NCI-H1694 (cell line): ENCODE results near the gene ZNF273.
"Not testable (repeated sequence)": the region's sequence is repeated elsewhere in the genome, so short reads cannot be mapped to it uniquely, and the experiment has no call there.

ENCODE experiments used
- DNase-seq: peaks from one replicate; lab custom pipeline; 2025; lab: John Stamatoyannopoulos, UW

The ZNF273 gene

DNA sequence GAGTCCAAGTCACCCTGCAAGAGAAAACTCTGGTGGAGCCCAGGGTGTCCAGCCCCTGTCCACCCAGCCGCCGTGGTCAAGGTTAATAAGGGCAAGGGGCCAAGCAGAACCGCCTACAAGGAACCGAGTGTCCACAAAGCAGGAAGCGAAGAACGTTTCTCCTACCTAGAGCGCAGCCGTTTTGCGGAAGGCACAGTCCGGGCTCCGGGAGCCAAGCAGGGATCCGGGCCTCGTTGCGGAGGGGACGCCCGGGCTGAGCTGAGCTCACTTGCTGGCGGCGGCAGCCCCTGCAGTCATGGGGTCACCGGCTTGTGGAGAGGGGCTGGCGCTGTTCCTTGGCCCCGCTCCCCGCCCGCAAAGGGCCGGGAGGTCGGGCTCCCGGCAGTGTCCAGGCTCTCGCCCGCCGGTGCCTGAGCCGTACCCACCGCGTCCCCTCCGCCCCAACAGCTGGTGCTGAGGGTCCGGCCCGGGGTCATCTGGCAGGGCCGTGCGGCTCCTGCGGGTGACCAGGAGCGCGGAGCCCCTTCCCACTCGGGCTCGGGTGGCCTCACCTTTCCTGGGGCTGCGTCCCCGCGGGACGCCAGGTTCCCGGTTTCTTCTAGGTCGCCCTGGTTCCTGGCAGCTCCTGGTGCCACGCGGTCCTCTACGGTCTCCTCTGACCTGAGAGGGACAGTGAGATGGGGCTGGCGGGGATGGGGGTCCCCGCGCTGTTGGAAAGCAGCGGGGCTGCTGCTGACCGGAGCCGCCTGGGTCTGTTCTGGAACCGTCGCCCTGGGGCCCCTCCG is 14.0 kb upstream of the ZNF273 start:
- DNase-seq = no peak

- DNase-seq = no peak
Observed at GRCh38 chr7:64889686-64890162, 13.3 kb upstream of the ZNF273 start.

- not testable (repeated sequence) for DNase-seq
Observed at GRCh38 chr7:64890273-64890672, 12.8 kb upstream of the ZNF273 start.

GRCh38 chr7:64890761-64891362 is 12.2 kb upstream of the ZNF273 start:
- DNase-seq = no peak

GRCh38 chr7:64891363-64892081 is 11.6 kb upstream of the ZNF273 start:
- DNase-seq = not testable (repeated sequence)

DNA sequence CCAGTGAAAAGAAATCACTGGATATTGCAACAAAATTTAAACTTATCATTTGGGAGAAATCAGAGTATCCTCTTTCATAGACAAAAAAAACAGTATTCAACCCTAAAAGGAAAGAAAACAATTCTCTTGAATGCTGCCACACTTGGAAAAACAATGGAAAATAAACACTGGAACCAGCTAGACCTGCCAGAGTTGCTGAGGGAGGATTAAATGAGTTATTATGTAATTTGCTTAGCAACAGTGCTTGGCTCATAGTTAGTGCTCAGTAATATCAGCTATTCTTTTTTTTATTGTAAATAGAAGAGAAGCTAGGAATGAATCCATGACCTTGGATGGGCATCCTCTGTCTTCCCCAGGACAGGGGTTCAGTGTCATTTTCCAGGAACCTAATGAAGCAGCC is 11.0 kb upstream of the ZNF273 start:
- DNase-seq = no peak

DNA sequence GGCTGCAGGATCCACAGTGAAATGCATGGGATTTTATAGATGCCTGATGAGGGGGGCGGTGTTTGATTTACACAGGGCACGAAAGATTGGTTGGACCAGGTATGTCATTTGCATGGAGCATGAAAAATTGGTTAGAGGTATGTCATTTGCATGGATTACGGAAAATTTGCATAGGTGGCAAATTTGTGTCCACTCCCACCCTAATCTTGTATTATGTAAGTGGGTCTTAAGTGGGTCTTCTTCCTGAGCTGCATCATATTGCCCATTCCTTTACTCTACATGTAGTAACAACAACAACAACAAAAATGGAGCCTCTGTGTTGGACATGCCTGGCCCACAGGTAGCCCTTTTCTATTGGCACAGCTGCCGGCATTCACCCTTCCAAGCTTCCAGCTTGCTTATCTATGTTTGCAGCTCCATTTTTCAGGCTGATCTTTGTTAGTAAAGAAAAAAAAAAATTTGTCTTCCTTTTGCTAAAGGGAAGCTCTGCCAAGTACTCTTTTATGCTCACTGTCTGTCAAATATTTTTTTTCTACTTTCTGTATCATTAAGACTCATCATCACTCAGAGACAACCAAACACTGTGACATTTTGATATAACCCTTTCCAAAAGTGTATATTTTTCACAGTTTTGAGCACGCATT is 10.3 kb upstream of the ZNF273 start:
- DNase-seq = no peak

DNA sequence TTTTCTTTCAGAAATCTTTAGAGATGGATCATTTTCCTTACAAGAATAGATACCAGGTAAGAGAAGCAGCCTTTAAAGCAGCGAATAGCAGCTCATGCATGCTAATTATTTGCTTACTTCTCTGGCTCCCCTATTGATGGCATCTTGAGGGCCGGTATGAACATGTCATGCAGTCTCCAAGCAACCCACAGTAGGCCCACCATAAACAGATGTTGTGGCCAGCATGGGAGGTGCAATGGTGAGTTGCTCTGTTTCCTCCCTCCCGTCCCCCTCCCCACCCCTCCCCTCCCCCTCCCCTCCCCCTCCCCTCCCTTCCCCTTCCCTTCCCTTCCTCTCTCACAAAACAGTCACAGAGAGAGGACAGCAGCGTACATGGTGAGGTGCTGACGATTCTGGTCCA is 9.7 kb upstream of the ZNF273 start:
- DNase-seq = no peak

DNA sequence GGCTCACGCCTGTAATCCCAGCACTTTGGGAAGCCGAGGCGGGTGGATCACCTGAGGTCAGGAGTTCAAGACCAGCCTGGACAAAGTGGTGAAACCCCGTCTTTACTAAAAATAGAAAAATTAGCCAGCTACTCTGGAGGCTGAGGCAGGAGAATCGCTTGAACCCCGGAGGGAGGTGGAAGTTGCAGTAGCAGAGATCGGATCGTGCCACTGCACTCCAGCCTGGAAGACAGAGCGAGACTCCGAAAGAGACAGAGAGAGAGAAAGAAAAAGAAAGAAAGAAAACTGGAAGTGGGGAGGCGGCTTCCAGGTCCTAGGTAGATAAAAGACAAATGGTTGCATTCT is 640 bp upstream of the ZNF273 start:
- not testable (repeated sequence) for DNase-seq

- DNase-seq = no peak
Observed at GRCh38 chr7:64904008-64904407, 935 bp downstream of the ZNF273 start.

DNA sequence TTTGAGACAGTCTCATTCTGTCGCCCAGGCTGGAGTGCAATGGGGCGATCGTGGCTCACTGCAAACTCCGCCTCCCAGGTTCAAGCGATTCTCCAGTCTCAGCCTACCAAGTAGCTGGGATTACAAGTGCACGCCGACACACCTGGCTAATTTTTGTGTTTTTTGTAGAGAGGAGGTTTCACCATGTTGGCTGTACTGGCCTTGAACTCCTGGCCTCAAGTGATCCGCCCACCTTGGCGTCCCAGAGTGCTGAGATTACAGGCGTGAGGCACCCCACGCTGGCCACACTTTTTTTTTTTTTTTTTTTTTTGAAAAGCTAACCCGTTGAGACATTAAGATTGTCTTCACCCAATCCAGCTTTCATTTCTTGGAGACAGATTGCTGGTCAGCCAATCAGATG is 2.1 kb downstream of the ZNF273 start:
- no peak for DNase-seq

DNA sequence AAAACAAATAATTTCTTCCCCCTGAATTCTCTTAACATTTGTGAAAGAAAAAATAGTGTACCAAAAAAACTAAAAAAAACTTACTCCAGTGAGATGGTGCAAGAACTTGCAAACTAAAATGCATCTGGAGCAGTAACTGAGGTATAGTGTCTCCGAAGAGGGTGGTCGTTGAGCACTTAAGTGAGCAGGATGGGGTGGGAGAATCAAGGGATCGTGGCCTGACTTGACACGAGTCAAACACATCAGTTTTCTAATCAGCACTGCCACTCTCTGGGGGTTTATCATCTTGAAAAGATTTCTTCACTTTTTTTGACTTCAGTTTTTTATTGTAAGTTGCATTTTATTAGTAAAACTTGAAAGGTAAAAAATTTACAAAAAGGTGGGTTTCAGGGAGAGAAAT is 2.5 kb downstream of the ZNF273 start:
- no peak for DNase-seq

- no peak for DNase-seq
Observed at GRCh38 chr7:64907641-64908326, 4.7 kb downstream of the ZNF273 start.

DNA sequence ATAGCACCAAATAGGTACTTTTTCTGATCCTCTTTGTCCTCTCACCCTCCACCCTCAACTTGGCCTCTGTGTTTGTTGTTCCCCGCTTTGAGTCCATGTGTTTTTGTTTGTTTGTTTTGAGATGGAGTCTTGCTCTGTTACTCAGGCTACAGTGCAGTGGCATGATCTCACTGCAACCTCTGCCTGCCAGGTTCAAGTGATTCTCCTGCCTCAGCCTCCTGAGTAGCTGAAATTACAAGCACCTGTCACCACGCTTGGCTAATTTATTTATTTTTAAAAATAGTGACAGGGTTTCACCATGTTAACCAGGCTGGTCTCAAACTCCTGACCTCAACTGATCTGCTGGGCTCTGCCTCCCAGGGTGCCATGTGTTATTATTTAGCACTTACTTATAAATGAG is 5.3 kb downstream of the ZNF273 start:
- DNase-seq = no peak

GRCh38 chr7:64914557-64914956 is 11.5 kb downstream of the ZNF273 start:
- DNase-seq = no peak

DNA sequence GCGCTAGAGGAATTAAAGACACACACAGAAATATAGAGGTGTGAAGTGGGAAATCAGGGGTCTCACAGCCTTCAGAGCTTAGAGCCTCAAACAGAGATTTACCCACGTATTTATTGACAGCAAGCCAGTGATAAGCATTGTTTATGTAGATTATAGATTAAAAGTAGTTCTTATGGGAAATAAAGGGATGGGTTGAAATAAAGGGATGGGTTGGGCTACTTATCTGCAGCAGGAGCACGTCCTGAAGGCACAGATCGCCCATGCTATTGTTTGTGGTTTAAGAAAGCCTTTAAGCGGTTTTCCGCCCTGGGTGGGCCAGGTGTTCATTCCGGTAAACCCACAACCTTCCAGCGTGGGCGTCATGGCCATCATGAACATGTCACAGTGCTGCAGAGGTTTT is 12.2 kb downstream of the ZNF273 start:
- not testable (repeated sequence) for DNase-seq

GRCh38 chr7:64928252-64929187 is 25.4 kb downstream of the ZNF273 start:
- DNase-seq = not testable (repeated sequence)

DNA sequence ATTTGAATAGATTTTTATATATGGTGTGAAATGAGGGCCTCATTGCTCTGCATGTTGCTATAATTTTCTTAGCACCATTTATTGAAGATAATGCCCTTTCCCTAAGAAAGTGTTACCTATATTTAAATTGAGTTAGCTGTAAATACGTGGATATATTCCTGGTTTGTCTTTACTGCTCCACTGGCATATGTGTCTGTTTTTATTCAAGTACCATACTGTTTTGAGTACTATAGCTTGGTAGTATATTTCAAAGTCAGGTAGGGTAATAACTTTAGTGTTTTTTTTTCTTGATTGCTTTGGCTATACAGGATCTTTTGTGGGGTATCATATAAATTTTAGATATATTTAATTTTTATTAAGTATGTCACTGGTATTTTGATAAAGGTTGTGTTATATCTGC is 31.4 kb downstream of the ZNF273 start:
- DNase-seq = no peak

DNA sequence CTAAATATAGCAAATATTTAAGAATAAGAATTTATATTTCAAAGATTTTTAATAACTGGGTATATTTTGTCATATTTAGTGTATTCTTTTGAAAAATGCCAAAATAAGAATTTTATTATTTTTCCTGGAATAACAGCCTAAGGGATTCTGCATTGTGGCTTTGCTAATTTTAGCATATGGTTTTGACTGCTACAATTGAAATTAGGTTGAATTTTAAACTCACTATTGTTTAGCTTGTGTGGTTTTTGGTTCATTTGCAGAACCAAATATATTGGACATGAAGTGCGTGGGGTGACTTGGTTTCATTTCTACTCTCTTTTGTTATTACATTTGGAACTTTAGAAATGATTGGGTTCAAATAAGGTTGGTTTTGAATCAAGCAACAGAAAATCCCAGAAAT is 35.5 kb downstream of the ZNF273 start:
- DNase-seq = no peak

- DNase-seq = not testable (repeated sequence)
Observed at GRCh38 chr7:64940021-64940420, 36.9 kb downstream of the ZNF273 start.
